OCI-LY3 (cell line): ENCODE data around the gene SMYD3.

Experiments used
- EZH2phosphoT487 ChIP-seq: fragments of 200-600 bp; shearing (Covaris generic); IDR thresholded peaks from 2 replicates; pipeline ENCODE4 v1.6.1; 2018; ENCODE audit warnings: antibody characterized with exemption, mixed run types, low read depth
- TF ChIP-seq, protein P1 (sequence below): fragments of 200-600, 300-600 bp; sonication (generic); IDR thresholded peaks from 2 replicates; pipeline ENCODE4 v1.5.1; 2014; ENCODE audit warnings: antibody characterized with exemption, low read length, low read depth

DNA sequence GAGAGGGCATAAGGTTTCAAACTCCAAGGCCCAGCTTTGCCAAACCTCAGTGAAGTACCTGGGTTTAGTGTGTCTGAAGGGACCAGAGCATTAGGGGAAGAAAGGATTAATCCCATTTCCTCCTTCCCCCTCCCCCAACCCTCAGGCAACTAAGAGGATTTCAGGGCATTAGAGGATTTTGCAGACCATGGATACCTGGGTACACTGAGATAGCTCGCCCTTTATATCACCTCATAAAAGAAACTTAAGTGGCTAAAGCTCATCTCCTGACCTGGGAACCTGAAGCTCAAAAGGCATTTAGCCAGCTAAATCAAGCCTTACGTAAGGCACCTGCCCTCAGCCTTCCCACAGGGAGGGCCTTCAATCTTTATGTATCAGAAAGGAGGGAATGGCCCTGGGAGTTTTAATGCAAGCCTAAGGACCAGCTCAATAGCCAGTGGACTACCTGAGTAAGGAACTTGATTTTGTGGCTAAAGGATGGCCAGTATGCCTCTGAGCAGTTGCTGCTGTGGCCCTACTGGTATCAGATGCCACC lies 26.4 kb upstream of the SMYD3 start:
- TF ChIP-seq, protein P1, sequence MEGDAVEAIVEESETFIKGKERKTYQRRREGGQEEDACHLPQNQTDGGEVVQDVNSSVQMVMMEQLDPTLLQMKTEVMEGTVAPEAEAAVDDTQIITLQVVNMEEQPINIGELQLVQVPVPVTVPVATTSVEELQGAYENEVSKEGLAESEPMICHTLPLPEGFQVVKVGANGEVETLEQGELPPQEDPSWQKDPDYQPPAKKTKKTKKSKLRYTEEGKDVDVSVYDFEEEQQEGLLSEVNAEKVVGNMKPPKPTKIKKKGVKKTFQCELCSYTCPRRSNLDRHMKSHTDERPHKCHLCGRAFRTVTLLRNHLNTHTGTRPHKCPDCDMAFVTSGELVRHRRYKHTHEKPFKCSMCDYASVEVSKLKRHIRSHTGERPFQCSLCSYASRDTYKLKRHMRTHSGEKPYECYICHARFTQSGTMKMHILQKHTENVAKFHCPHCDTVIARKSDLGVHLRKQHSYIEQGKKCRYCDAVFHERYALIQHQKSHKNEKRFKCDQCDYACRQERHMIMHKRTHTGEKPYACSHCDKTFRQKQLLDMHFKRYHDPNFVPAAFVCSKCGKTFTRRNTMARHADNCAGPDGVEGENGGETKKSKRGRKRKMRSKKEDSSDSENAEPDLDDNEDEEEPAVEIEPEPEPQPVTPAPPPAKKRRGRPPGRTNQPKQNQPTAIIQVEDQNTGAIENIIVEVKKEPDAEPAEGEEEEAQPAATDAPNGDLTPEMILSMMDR: no peak
- TF ChIP-seq EZH2phosphoT487: no peak
